Measurements from ENCODE around the gene STK39.

Gene STK39

GRCh38 chr2:168189835-168190569, 57.4 kb downstream of the STK39 start:
- Histone ChIP-seq H3K36me3 (ENCODE audit: control insufficient read depth in 1 of 2, insufficient read depth in 2 of 2, low read length in 2 of 2) (no peaks in the 10 kb centered on the region), H3K9me3 (ENCODE audit: control insufficient read depth in 1 of 2, low read length in 2 of 2) (no peaks in the 10 kb centered on the region), H3K4me1 (ENCODE audit: control insufficient read depth in 1 of 2, insufficient read depth in 2 of 2, low read length in 2 of 2) (peaks cover 0 to 19% of the 10 kb centered on the region in 2 donors), H3K27ac (ENCODE audit: low read length) (no peak overlapping the region), H3K27me3 (ENCODE audit: low read depth, low read length) (no peaks in the 10 kb centered on the region), H3K4me3 (ENCODE audit: low read depth in 1 of 2, low read length in 2 of 2) (no peak overlapping the region)

- H3K9me3 ChIP-seq (ENCODE audit: control insufficient read depth in 1 of 2, low read length in 2 of 2), result no peaks in the 10 kb centered on the region
- no peaks in the 10 kb centered on the region for H3K27me3 ChIP-seq (ENCODE audit: low read depth, low read length)
- H3K27ac ChIP-seq (ENCODE audit: low read length), result no peak overlapping the region
- no peaks in the 10 kb centered on the region for H3K36me3 ChIP-seq (ENCODE audit: control insufficient read depth in 1 of 2, insufficient read depth in 2 of 2, low read length in 2 of 2)
- peaks cover 0 to 15% of the 10 kb centered on the region in 2 donors for H3K4me1 ChIP-seq (ENCODE audit: control insufficient read depth in 1 of 2, insufficient read depth in 2 of 2, low read length in 2 of 2)
- H3K4me3 ChIP-seq (ENCODE audit: low read depth in 1 of 2, low read length in 2 of 2), result no peak overlapping the region
Measured at GRCh38 chr2:168188002-168188401, 59.4 kb downstream of the STK39 start.

- Histone ChIP-seq H3K4me3 (ENCODE audit: low read depth in 1 of 2, low read length in 2 of 2) (no peak overlapping the region), H3K36me3 (ENCODE audit: control insufficient read depth in 1 of 2, insufficient read depth in 2 of 2, low read length in 2 of 2) (no peaks in the 10 kb centered on the region), H3K27me3 (ENCODE audit: low read depth, low read length) (no peaks in the 10 kb centered on the region), H3K4me1 (ENCODE audit: control insufficient read depth in 1 of 2, insufficient read depth in 2 of 2, low read length in 2 of 2) (peaks cover 1 to 8% of the 10 kb centered on the region in 2 donors), H3K9me3 (ENCODE audit: control insufficient read depth in 1 of 2, low read length in 2 of 2) (no peaks in the 10 kb centered on the region), H3K27ac (ENCODE audit: low read length) (no peak overlapping the region)
Measured at GRCh38 chr2:168186452-168186851, 60.9 kb downstream of the STK39 start.

- Histone ChIP-seq H3K27me3 (ENCODE audit: low read depth, low read length) (no peaks in the 10 kb centered on the region), H3K4me1 (ENCODE audit: control insufficient read depth in 1 of 2, insufficient read depth in 2 of 2, low read length in 2 of 2) (peaks cover 8 to 9% of the 10 kb centered on the region in 2 donors), H3K4me3 (ENCODE audit: low read depth in 1 of 2, low read length in 2 of 2) (no peak overlapping the region), H3K27ac (ENCODE audit: low read length) (no peak overlapping the region), H3K9me3 (ENCODE audit: control insufficient read depth in 1 of 2, low read length in 2 of 2) (no peaks in the 10 kb centered on the region), H3K36me3 (ENCODE audit: control insufficient read depth in 1 of 2, insufficient read depth in 2 of 2, low read length in 2 of 2) (no peaks in the 10 kb centered on the region)
Measured at GRCh38 chr2:168185583-168186274, 61.7 kb downstream of the STK39 start.

- no peak overlapping the region for H3K4me3 ChIP-seq (ENCODE audit: low read depth in 1 of 2, low read length in 2 of 2)
- peaks cover 9% of the 10 kb centered on the region in 2 donors for H3K4me1 ChIP-seq (ENCODE audit: control insufficient read depth in 1 of 2, insufficient read depth in 2 of 2, low read length in 2 of 2)
- H3K27me3 ChIP-seq (ENCODE audit: low read depth, low read length), result no peaks in the 10 kb centered on the region
- H3K27ac ChIP-seq (ENCODE audit: low read length), result no peak overlapping the region
- no peaks in the 10 kb centered on the region for H3K9me3 ChIP-seq (ENCODE audit: control insufficient read depth in 1 of 2, low read length in 2 of 2)
- H3K36me3 ChIP-seq (ENCODE audit: control insufficient read depth in 1 of 2, insufficient read depth in 2 of 2, low read length in 2 of 2), result no peaks in the 10 kb centered on the region
Measured at GRCh38 chr2:168184681-168185513, 62.5 kb downstream of the STK39 start.

GRCh38 chr2:168183308-168183997, 63.9 kb downstream of the STK39 start:
- Histone ChIP-seq H3K27me3 (ENCODE audit: low read depth, low read length) (no peaks in the 10 kb centered on the region), H3K36me3 (ENCODE audit: control insufficient read depth in 1 of 2, insufficient read depth in 2 of 2, low read length in 2 of 2) (no peaks in the 10 kb centered on the region), H3K9me3 (ENCODE audit: control insufficient read depth in 1 of 2, low read length in 2 of 2) (no peaks in the 10 kb centered on the region), H3K27ac (ENCODE audit: low read length) (no peak overlapping the region), H3K4me1 (ENCODE audit: control insufficient read depth in 1 of 2, insufficient read depth in 2 of 2, low read length in 2 of 2) (peaks cover 9% of the 10 kb centered on the region in 2 donors), H3K4me3 (ENCODE audit: low read depth in 1 of 2, low read length in 2 of 2) (no peak overlapping the region)

GRCh38 chr2:168182550-168183249, 64.7 kb downstream of the STK39 start:
- Histone ChIP-seq H3K27me3 (ENCODE audit: low read depth, low read length) (no peaks in the 10 kb centered on the region), H3K4me1 (ENCODE audit: control insufficient read depth in 1 of 2, insufficient read depth in 2 of 2, low read length in 2 of 2) (peaks cover 9% of the 10 kb centered on the region in 2 donors), H3K4me3 (ENCODE audit: low read depth in 1 of 2, low read length in 2 of 2) (no peak overlapping the region), H3K36me3 (ENCODE audit: control insufficient read depth in 1 of 2, insufficient read depth in 2 of 2, low read length in 2 of 2) (no peaks in the 10 kb centered on the region), H3K9me3 (ENCODE audit: control insufficient read depth in 1 of 2, low read length in 2 of 2) (no peaks in the 10 kb centered on the region), H3K27ac (ENCODE audit: low read length) (no peak overlapping the region)

- H3K4me3 ChIP-seq (ENCODE audit: low read depth in 1 of 2, low read length in 2 of 2), result no peak overlapping the region
- H3K27me3 ChIP-seq (ENCODE audit: low read depth, low read length), result no peaks in the 10 kb centered on the region
- no peaks in the 10 kb centered on the region for H3K36me3 ChIP-seq (ENCODE audit: control insufficient read depth in 1 of 2, insufficient read depth in 2 of 2, low read length in 2 of 2)
- H3K27ac ChIP-seq (ENCODE audit: low read length), result no peak overlapping the region
- H3K4me1 ChIP-seq (ENCODE audit: control insufficient read depth in 1 of 2, insufficient read depth in 2 of 2, low read length in 2 of 2), result peaks cover 9% of the 10 kb centered on the region in 2 donors
- H3K9me3 ChIP-seq (ENCODE audit: control insufficient read depth in 1 of 2, low read length in 2 of 2), result no peaks in the 10 kb centered on the region
Measured at GRCh38 chr2:168181825-168182224, 65.6 kb downstream of the STK39 start.

- Histone ChIP-seq H3K9me3 (ENCODE audit: control insufficient read depth in 1 of 2, low read length in 2 of 2) (no peaks in the 10 kb centered on the region), H3K36me3 (ENCODE audit: control insufficient read depth in 1 of 2, insufficient read depth in 2 of 2, low read length in 2 of 2) (no peaks in the 10 kb centered on the region), H3K4me3 (ENCODE audit: low read depth in 1 of 2, low read length in 2 of 2) (no peak overlapping the region), H3K27ac (ENCODE audit: low read length) (no peak overlapping the region), H3K27me3 (ENCODE audit: low read depth, low read length) (no peaks in the 10 kb centered on the region), H3K4me1 (ENCODE audit: control insufficient read depth in 1 of 2, insufficient read depth in 2 of 2, low read length in 2 of 2) (peaks cover 9% of the 10 kb centered on the region in 2 donors)
Measured at GRCh38 chr2:168180914-168181313, 66.5 kb downstream of the STK39 start.

GRCh38 chr2:168180483-168180882, 66.9 kb downstream of the STK39 start:
- Histone ChIP-seq H3K36me3 (ENCODE audit: control insufficient read depth in 1 of 2, insufficient read depth in 2 of 2, low read length in 2 of 2) (no peaks in the 10 kb centered on the region), H3K4me3 (ENCODE audit: low read depth in 1 of 2, low read length in 2 of 2) (no peak overlapping the region), H3K27ac (ENCODE audit: low read length) (no peak overlapping the region), H3K4me1 (ENCODE audit: control insufficient read depth in 1 of 2, insufficient read depth in 2 of 2, low read length in 2 of 2) (peaks cover 9% of the 10 kb centered on the region in 2 donors), H3K9me3 (ENCODE audit: control insufficient read depth in 1 of 2, low read length in 2 of 2) (no peaks in the 10 kb centered on the region), H3K27me3 (ENCODE audit: low read depth, low read length) (no peaks in the 10 kb centered on the region)

Measured in muscle layer of duodenum (tissue), 2 donors.